ENCODE data around the gene DNASE1.

DNASE1 gene

GRCh38 chr16:3687792-3688191 is 33.3 kb downstream of the DNASE1 start:
- no peak overlapping the region for H3K4me3 ChIP-seq (ENCODE audit: low read depth in 1 of 2, low read length in 2 of 2)
- peaks cover 28% of the 10 kb centered on the region for H3K36me3 ChIP-seq (ENCODE audit: insufficient read depth, low read length)
- H3K79me2 ChIP-seq (ENCODE audit: insufficient read depth, low read length) = no peaks in the 10 kb centered on the region
- peaks cover 41% of the 10 kb centered on the region for H4K20me1 ChIP-seq (ENCODE audit: insufficient read depth, low read length)
- TF ChIP-seq CTCF (IDR thresholded peaks at IDR 0.05; ENCODE audit: borderline replicate concordance, extremely low read depth, low read length, poor library complexity, severe bottlenecking) = no peak
- TF ChIP-seq EZH2 (IDR thresholded peaks at IDR 0.05; ENCODE audit: borderline replicate concordance, low read depth, low read length, severe bottlenecking) = no peak
- DNase-seq = no peak
- H2AFZ ChIP-seq (ENCODE audit: low read depth, low read length) = no peak overlapping the region
- no peaks in the 10 kb centered on the region for H3K27me3 ChIP-seq (ENCODE audit: insufficient read depth, low read length, poor library complexity)
- no peak overlapping the region for H3K27ac ChIP-seq (ENCODE audit: low read length)
- no peak overlapping the region for H3K9ac ChIP-seq (ENCODE audit: low read depth, low read length)
- no peak for ATAC-seq (ENCODE audit: insufficient read depth, low read depth)
- no peaks in the 10 kb centered on the region for H3K9me3 ChIP-seq (ENCODE audit: insufficient read depth, low read length, severe bottlenecking)
- no peaks in the 10 kb centered on the region for H3K4me1 ChIP-seq (ENCODE audit: insufficient read depth, low read length)
- H3K4me2 ChIP-seq (ENCODE audit: insufficient read depth, low read length) = no peak overlapping the region

DNA sequence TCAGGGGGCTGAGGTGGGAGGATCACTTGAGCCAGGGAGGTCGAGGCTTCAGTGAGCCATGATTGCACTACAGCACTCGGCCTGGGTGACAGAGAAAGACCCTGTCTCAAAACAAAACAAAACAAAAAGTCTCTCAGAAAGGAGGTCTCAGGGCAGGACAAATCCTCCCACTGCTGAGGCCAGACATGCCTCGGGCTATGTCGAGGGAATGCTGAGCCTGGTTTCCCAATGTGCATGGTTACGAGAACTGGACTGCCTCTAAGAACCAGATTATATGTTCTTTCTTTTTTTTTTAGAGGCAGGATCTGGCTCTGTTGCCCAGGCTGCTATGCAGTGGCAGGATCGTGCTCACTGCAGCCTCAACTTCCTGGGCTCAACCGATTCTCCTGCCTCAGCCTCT is 35.2 kb downstream of the DNASE1 start:
- Histone ChIP-seq H3K9me3 (ENCODE audit: insufficient read depth, low read length, severe bottlenecking) (no peaks in the 10 kb centered on the region), H3K27me3 (ENCODE audit: insufficient read depth, low read length, poor library complexity) (no peaks in the 10 kb centered on the region), H3K36me3 (ENCODE audit: insufficient read depth, low read length) (peaks cover 28% of the 10 kb centered on the region)

GRCh38 chr16:3690470-3690928 is 36.0 kb downstream of the DNASE1 start:
- H3K36me3 ChIP-seq (ENCODE audit: insufficient read depth, low read length) = peaks cover 25% of the 10 kb centered on the region

More for the DNA sequence above, 35.2 kb downstream of the DNASE1 start:
- Histone ChIP-seq H3K27ac (ENCODE audit: low read length) (no peak overlapping the region), H4K20me1 (ENCODE audit: insufficient read depth, low read length) (peaks cover 57% of the 10 kb centered on the region), H3K79me2 (ENCODE audit: insufficient read depth, low read length) (no peaks in the 10 kb centered on the region), H3K9ac (ENCODE audit: low read depth, low read length) (no peak overlapping the region), H3K4me2 (ENCODE audit: insufficient read depth, low read length) (no peak overlapping the region), H3K4me1 (ENCODE audit: insufficient read depth, low read length) (no peaks in the 10 kb centered on the region), H2AFZ (ENCODE audit: low read depth, low read length) (no peak overlapping the region), H3K4me3 (ENCODE audit: low read depth in 1 of 2, low read length in 2 of 2) (no peak overlapping the region)
- TF ChIP-seq EZH2 (IDR thresholded peaks at IDR 0.05; ENCODE audit: borderline replicate concordance, low read depth, low read length, severe bottlenecking) = no peak
- no peak for TF ChIP-seq CTCF (IDR thresholded peaks at IDR 0.05; ENCODE audit: borderline replicate concordance, extremely low read depth, low read length, poor library complexity, severe bottlenecking)
- DNase-seq = no peak
- ATAC-seq (ENCODE audit: insufficient read depth, low read depth) = no peak

More at GRCh38 chr16:3690470-3690928, 36.0 kb downstream of the DNASE1 start:
- Histone ChIP-seq H3K4me2 (ENCODE audit: insufficient read depth, low read length) (no peak overlapping the region), H3K9ac (ENCODE audit: low read depth, low read length) (no peak overlapping the region), H3K4me3 (ENCODE audit: low read depth in 1 of 2, low read length in 2 of 2) (no peak overlapping the region), H2AFZ (ENCODE audit: low read depth, low read length) (no peak overlapping the region), H4K20me1 (ENCODE audit: insufficient read depth, low read length) (peaks cover 64% of the 10 kb centered on the region), H3K9me3 (ENCODE audit: insufficient read depth, low read length, severe bottlenecking) (no peaks in the 10 kb centered on the region), H3K4me1 (ENCODE audit: insufficient read depth, low read length) (no peaks in the 10 kb centered on the region), H3K27me3 (ENCODE audit: insufficient read depth, low read length, poor library complexity) (no peaks in the 10 kb centered on the region), H3K79me2 (ENCODE audit: insufficient read depth, low read length) (no peaks in the 10 kb centered on the region), H3K27ac (ENCODE audit: low read length) (no peak overlapping the region)
- DNase-seq (peak; percentile 82), ATAC-seq (ENCODE audit: insufficient read depth, low read depth) (peak; percentile 92)
- TF ChIP-seq EZH2 (IDR thresholded peaks at IDR 0.05; ENCODE audit: borderline replicate concordance, low read depth, low read length, severe bottlenecking) (no peak), CTCF (IDR thresholded peaks at IDR 0.05; ENCODE audit: borderline replicate concordance, extremely low read depth, low read length, poor library complexity, severe bottlenecking) (peak; percentile 96)
